Endometrium (tissue), 2 donors: ENCODE measurements around the gene USP10.
"Not testable (repeated sequence)": the region's sequence is repeated elsewhere in the genome, so short reads cannot be mapped to it uniquely, and the experiment has no call there.

ENCODE experiments used
- FAIRE-seq: peaks from 2 replicates; lab custom pipeline; 2012; peaks lifted over from hg19 to GRCh38; lab: Jason Lieb, UNC
- donor health status: control.
- donor health status: control.

USP10 gene

DNA sequence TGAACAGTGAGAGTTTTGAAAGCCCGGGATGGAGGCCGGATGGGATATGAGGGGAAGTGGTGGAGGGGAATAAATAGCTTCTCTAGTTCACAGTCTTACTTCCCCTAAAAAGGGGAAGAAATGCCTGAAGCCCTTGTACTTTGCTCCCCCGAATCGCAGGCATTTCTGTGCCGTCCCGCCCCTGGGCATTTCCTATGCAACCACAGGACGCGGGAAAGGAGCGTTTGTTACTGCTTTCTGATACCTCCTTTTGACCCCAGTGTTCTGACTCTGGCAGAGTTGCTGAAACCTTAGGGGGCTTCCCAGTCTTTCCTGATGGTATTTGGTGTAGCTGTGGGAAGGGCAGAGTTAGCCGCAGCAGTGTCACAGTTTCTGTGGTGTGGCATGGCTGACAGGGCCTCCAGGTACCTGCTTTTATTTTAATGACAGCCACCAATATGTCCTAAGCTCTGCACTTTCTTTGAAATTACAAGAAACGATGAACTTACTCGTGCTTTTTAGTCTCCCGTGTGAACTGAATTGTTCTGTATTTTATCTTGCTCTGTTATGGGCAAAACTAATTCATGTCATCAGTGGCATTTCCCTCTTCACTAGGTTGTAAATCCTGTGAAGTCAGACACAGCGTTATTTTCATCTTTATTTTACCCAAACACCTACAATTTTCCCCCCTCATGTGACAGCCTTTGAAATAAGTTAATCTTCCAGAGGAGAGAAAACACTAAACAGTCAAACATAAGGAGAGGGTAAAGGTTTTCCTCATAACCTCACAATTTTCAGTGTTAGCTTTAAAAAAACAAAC lies 27.1 kb downstream of the USP10 start:
- no peak for FAIRE-seq

DNA sequence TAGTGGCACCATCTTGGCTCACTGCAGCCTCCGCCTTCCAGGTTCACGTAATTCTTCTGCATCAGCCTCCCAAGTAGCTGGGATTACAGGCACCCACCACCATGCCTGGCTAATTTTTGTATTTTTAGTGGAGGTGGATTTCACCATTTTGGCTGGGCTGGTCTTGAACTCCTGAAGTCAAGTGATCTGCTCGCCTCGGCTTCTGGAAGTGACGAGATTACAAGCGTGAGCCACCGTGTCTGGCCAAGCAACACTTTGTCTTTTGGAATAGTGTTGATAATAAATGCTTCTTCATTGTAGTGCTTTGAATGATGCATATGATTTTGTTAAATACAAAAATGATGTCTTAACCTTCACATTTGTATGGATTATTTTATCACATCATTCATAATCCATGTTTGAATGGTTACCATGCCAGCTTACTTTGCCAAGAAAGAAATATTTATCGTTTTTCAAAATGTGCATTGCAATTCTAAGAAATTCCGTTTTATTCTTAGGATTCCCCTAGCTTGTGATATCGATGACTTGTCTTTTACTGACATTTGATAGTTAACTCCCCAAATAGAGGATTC lies 29.1 kb downstream of the USP10 start:
- no peak for FAIRE-seq

- no peak for FAIRE-seq
Observed at GRCh38 chr16:84729716-84730320, 30.0 kb downstream of the USP10 start.

DNA sequence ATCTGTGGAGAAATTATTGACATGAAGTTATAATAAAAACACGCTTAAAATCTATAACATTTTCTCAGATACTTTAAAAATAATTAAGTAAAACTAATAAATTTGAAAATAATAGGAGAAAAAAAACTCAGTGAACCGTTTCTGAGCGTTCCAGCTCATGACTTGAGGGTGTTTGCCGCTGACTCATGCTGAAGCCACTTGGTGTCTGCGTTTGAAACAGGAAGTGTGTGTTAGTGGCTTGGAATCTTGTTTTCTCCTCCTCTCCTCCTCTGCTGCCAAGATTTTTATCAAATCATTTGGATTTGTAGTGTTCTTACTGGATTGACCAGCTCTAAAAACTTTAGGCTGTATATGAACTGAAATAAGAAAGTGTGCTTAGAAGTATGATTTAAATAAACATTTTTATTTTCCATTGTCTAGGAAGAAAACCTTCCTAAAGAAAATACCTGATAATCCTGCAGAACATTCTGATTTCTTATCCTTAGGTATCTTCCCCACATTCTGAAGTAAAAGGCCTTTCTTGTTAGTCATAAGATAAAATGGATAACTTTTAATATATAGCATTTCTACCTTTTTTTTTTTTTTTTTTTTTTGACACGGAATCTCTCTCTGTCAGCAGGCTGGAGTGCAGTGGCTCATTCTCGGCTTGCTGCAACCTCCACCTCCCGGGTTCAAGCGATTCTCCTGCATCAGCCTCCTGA lies 30.8 kb downstream of the USP10 start:
- FAIRE-seq = peak; percentile 84

DNA sequence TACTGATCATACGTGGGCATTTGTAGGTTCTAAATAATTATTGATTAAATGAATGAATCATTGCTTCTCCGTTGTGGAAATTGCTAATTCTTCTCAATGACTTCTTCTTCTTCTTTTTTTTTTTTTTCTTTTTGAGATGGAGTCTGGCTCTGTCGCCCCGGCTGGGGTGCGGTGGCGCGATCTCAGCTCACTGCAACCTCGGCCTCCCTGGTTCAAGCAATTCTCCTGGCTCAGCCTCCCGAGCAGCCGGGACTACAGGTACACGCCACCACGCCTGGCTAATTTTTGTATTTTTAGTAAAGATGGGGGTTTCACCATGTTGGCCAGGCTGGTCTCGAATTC lies 32.5 kb downstream of the USP10 start:
- not testable (repeated sequence) for FAIRE-seq

DNA sequence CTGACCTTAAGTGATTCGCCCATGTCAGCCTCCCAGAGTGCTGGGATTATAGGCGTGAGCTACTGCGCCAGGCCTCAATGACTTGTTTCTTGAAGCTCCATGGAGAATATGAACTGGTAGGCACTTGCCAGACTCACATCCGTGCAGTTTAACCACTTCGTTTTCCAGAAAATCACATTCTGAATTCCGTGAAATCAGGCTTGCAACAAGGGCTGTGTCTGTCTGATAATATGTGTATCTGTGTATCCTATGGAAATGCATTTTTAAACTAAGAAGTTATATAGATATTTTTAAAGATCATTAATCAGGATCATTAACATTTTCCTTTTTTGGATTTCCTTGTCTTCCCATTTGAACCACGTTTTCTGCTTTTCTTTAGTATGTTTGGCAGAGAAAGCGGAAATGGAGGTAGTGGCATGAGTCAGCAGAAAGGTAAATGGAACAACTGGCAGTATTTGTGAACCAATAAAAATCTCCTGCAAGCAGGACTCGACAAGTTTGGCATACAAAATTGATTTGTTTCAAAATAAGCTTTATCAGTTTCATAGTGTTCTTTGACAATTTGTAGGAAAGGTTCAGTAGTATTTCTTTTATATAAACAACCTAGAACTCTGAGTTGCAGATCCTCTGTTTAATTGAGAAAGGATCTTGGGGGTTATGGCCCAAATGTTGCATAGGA lies 33.0 kb downstream of the USP10 start:
- no peak for FAIRE-seq

DNA sequence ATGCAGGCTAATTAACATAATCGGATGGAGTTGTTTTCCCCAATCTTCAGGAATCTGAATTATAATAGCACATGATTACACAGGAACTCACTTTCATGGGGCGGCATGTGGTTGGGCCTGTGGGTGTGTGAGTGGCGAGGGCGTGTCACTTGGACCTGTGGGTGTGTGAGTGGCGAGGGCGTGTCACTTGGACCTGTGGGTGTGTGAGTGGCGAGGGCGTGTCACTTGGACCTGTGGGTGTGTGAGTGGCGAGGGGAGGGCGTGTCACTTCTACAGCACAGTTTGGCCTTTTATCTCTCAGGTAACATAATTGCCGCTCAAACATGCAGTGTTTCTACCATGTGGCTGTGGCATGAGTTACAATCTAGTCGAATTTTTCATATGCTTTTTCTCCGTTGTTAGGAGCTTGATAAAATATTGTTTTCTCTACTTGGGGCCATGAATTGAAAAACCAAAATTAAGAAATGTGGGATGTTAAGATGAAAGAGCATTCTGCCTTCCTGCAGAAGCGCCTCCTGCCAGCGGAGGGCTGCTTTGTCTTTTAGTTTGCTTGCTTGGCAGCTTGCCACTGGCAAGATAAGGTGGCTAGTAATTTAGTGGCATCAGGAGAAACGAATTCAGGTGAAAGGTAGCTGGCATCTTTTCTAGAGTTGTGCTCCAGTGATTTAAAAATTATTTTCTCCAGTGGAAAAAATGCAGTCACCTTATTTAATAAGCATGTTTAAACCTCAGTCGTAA lies 36.2 kb downstream of the USP10 start:
- FAIRE-seq = no peak

DNA sequence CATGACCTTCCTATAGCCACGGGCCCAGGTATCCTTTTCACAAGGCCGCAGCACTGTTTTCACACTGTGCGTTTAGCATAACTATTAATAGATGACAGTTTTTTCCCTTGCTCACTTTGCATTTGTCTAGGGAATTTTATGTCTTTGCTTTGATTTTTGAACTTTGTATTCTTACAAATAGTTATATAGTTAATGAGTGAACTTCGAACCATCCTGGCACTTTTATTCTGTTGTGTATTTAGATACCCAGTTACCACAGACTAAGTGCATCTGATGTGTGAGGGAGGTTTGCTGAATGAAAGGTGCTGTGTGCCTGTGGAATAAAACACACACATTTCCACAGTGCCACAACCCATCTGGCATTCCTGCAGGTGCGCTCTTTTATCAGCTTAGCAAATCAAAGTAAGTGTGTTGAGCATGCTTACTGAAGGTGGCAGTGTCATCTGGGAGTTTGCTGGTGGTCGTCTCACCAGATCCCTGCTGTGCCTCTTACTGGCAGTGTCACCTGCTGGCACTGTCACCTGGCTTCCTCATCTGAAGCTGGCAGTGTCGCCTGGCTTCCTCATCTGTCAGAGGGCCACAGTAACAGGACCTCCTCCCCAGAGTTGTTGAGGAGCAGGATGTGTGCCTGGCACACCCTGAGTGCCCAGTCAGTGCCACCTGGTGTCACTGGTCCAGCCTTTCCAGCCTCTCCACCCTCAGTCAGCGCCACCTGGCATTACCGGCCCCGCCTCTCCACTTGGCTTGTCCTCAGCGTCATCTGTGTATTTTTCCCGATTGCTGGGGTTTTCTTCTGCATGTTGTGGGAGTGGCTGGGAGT lies 37.6 kb downstream of the USP10 start:
- no peak for FAIRE-seq

- FAIRE-seq = no peak
Observed at GRCh38 chr16:84738255-84739038, 38.6 kb downstream of the USP10 start.

GRCh38 chr16:84739349-84740124 lies 39.7 kb downstream of the USP10 start:
- no peak for FAIRE-seq

DNA sequence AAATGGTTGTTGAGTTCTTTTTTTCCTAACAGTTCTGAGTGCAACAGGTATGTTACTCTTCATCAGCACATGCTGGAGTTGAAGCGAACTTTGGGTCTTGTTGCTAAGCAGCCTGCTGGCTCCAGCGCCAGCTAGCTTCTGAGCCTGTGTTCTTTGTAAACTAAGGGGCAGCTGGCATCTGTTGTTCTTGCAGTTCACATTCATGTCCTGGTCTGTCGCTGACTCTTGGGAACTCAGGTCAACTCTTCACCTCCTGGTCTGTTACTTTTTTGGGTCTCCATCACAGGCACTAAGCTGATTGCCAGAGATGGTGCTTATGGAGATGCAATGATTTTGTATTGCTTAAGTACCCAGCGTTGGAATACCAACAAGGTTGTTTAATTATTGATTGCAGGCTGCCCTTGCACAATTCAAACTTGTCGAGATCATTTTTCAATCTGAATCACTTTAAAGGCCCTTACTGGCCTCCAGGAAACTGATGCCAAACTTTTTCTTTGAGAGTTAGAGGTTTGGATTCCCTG lies 40.9 kb downstream of the USP10 start:
- no peak for FAIRE-seq

DNA sequence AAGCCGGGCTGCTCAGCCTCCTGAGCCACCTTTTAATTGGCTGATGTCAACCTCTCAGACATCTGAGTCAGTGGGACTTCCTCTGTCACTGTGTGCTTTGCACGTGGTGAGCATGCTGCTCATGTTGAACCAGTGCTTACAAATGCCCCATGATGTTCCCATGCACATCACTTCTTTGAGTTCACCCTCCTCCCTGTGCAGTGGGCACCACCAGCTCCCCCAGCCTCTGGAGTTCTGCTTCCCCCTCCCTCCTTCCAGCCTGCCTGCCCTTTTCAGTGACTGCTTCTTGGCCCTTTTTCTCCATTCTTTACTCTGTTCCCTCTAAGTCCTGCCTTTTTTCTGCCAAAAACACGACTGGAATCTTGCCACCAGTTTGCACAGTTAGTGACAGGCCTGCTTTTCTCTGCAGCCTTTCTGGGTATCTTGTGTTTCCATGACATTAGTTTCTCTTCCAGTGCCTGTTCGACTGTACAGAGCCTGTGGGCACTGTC lies 41.6 kb downstream of the USP10 start:
- no peak for FAIRE-seq

DNA sequence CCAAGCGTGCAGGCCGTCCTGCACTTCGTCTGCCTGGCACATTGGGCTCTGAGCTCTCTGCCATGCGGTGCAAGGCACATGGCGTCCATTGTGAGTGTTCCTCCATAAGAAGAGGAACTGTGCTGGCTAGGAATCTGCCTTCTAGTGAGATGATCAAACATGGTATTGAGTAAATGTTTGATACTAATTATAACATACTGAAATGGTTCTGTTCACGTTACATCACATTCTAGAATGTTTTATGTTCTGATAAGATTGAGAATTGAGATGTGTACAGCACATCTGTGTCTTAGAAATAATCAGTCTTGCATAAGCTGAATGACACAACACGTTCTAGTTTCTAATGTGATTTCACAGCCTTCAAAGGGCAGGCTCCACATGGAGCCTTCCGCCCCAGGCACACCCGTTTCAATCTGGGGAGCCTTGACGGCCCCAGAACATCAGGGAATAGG lies 42.9 kb downstream of the USP10 start:
- no peak for FAIRE-seq

DNA sequence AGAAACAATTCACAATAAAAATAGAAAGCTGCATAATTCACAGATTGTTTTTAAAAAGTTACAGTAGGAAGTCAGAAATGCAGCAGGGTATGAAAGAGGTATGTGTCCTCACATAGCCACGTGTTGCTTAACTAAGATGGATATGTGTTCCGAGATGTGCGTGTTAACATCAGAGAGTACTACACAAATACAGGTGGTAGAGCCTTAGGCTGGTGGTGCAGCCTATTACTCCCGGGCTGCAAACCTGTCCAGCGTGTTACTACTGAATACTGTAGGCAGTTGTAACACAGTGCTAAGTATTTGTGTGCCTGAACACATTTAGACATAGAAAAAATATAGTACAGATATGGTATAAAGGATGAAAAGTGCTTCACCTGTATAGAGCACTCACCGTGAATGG lies 46.4 kb downstream of the USP10 start:
- FAIRE-seq = no peak

- FAIRE-seq = no peak
Observed at GRCh38 chr16:84746875-84747274, 47.1 kb downstream of the USP10 start.

DNA sequence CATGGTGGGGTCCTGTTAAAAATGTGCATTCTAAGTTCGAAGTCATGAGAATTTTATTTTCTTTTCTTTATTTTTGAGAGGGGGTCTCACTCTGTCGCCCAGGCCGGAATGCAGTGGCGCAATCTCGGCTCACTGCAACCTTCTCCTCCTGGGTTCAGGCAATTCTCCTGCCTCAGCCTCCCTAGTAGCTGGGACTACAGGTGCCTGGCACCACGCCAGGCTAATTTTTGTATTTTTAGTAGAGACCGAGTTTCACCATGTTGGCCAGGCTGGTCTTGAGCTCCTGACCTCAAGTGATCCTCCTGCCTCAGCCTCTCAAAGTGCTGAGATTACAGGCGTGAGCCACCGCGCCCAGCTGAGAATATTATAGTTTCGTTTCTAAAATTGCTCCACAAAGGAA lies 48.4 kb downstream of the USP10 start:
- not testable (repeated sequence) for FAIRE-seq

DNA sequence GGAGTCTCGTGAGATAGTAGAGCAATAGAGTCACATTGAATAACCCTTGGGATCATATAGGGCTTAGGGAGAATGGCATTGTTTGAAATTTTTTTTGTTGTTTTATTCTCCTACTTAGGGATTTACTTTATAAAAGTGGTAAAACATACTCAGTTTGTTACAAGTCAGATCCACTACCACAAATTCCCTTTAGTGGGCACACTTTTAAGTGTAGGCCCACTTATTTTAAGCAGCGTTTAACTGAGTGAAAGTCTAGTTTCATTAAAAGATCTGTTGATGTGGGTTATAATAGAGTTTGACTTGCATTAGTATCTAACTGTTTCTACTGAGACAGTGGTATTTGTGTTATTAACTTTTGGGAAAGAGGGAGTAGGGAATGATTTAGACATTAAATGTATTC lies 49.3 kb downstream of the USP10 start:
- FAIRE-seq = no peak

- FAIRE-seq = no peak
Observed at GRCh38 chr16:84749815-84750214, 50.0 kb downstream of the USP10 start.

DNA sequence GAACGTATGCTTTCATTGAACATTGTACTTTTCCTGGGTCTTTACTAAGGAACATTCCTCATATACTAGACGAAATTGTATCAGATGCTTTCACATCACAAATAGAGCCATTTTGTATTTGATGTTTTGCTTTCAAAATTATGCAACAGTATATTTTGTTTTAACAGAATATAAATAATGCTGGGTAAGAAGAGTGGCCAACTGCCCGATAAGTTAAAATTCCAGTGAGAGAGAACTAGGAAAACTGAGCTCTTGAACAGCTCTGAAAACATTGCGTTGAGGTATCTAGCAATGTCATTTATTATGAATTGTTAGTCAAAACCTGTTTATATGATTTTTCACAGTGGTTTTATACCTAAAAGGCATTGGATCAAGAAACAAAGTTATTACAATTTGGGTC lies 50.8 kb downstream of the USP10 start:
- FAIRE-seq = no peak
